Activated CD4-positive, alpha-beta T cell treated with anti-CD3 and anti-CD28 coated beads, Interleukin-2, Interleukin-6, amounts not matched to agents 100 ng/mL and 50 ng/mL, durations not matched to agents 16 hours and 8 hours (primary cell): ENCODE data around the gene RHBDD2.
"Not testable (repeated sequence)": the region's sequence is repeated elsewhere in the genome, so short reads cannot be mapped to it uniquely, and the experiment has no call there.

ENCODE experiments used
- DNase-seq: peaks from one replicate; pipeline ENCODE4 v3.0.0-alpha.2; 2020

Gene RHBDD2

DNA sequence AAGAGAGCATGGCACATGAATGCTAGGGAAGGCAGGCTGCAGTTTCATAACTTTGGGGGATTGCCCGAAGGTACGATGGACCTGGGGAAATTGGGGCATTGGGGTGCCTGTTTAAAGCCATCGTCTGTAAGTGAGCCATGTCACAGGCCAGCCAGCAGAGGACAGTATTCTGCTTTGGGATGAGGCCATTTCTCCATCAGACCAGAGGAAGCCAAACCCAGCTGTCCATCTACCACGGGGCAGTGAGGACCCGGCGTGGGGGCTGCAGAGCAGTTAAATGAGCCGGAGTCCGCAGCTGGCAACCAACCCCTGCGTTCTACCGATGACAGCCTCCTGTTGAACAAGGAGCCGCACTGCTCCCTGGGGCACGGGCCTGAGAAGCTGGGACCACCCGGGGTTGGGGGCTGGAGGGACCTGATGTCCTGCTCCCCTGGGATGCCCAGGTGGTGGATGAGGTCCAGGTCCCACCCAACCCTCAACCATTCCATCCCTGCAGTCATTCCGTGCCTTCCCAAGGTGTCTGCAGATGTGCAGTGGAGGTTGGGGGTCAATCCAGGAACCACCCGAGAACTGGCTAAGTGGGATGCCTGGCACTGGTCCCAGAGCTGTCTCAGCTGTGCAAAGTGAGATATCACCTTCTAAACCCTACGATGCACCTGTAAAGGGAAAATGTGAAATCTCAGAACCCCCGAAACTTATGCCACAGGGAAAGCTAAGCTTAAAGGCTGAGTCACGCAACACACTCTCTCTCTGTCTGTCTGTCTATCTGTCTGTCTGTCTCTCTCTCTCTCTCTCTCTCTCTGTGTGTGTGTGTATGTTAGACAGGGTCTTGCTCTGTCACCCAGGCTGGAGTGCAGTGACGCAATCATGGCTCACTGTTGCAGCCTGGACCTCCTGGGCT lies 12.1 kb upstream of the RHBDD2 start:
- peak; percentile 63 for DNase-seq

DNA sequence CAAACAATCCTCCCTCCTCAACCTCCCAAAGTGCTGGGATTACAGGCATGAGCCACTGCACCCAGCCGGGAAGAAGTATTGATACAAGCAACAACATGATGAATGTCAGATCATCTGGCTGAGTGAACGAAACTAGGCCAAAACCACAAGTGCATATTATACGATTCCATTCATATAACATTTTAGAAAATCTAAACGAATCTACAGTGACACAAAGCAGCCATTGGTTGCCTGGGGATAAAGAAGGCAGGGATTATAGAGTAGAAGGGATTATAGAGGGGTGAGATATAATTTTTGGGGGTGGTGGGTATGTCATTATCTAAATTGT lies 11.5 kb upstream of the RHBDD2 start:
- DNase-seq, result no peak

DNA sequence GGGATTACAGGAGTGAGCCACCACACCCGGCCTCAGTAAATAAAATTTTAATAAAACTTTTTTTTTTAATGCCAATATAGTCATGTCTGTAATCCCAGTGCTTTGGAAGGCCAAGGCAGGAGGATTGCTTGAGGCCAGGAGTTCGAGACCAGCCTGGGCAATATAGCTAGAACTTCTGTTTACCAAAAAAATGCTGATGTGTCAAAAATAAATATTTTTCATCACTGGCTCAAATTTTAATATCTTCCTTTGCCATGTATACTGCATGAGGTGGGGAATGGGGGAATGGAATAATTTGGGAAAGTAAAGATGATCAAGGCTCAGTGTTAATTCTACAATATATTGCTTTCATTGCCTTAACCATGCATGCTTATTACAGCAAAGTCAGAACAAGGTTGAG lies 10.7 kb upstream of the RHBDD2 start:
- no peak for DNase-seq

DNA sequence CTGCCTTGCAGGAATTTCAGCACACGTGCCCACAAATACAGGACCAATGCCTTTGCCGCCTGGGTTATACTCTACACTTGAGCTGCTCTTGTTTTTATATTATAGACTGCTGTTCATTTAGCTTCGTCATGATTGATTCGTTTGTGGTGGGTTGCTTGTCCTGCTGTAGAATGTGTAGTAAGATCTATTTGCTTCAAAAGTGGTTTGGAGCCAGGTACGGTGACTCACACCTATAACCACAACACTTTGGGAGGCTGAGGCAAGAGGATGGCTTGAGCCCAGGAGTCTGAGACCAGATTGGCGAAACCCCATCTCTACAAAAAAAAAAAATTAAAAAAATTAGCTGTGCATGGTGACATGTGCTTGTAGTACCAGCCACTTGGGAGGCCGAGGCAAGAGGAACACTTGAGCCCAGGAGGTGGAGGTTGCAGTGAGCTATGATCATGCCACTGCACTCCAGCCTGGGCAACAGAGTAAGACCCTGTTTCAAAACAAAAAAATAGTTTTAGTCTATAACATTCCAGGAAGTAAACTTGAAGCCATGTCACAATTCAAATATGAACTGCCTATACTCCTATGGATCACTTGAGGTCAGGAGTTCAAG lies 9.0 kb upstream of the RHBDD2 start:
- DNase-seq, result peak; percentile 42

DNA sequence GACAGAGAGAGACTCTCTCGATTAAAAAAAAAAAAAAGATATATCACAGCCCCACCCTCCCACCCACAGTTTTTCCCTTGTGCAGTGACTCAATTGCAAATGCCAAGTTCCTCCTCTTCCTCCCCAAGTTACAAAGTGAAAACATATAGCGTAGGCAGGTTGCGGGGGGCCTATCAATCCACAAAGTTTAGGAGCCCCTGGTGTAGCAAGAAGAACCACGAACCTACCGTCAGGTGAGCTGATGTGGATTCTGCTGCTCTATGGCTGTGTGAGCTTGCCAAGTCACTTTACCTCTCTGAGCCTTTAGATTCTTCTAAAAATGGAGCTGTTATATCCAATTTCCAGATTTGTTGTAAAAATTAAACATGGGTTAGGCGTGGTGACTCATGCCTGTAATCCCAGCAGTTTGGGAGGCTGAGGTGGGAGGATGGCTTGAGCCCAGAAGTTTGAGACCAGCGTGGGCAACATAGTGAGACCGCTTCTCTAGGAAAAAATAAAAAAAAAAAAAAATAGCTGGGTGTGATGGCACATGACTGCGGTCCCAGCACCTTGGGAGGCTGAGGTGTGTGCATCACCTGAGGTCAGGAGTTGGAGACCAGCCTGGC lies 8.2 kb upstream of the RHBDD2 start:
- peak; percentile 23 for DNase-seq

DNA sequence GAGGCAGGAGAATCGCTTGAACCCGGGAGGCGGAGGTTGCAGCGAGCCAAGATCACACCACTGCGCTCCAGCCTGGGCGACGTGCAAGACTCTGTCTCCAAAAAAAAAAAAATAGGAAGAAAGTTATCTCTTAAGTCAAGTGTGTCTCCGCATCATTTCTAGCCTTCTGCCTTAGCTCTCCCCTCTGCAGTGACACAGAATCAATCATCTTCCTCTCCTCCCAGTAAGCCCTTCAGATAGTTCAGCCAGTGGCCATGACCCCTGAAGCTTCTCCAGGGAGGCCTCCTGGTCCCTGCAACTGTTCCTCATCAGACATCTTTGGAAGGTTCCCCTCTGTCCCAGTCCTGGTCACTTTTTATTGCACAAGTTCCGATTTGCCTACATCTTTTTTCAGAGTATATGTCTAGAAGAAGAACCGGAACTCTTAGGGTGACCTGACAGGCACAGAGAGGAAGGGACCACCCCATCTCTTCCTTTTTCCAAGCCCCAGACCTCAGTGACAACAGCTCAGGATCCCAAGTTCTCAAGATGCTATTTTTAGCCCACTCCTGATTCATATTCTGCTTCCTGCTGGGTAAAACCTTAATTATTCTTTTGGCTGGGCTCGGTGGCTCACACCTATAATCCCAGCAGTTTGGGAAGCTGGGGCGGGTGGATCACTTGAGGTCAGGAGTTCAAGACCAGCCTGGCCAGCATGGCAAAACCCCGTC lies 6.6 kb upstream of the RHBDD2 start:
- DNase-seq, result no peak

DNA sequence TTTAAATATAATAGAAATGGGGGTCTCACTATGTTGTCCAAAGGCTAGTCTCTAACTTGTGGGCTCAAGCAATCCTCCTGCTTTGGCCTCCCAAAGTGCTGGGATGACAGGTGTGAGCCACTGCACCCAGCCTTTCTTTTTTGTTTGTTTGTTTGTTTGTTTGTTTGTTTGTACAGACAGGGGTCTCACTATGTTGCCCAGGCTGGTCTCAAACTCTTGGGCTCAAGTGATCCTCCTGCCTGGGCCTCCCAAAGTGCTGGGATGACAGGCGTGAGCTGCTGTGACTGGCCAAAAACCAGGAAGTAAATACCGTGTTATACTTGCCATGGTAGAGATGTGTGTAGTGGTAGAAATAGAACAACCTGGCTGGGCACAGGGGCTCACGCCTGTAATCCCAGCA lies 4.7 kb upstream of the RHBDD2 start:
- not testable (repeated sequence) for DNase-seq

DNA sequence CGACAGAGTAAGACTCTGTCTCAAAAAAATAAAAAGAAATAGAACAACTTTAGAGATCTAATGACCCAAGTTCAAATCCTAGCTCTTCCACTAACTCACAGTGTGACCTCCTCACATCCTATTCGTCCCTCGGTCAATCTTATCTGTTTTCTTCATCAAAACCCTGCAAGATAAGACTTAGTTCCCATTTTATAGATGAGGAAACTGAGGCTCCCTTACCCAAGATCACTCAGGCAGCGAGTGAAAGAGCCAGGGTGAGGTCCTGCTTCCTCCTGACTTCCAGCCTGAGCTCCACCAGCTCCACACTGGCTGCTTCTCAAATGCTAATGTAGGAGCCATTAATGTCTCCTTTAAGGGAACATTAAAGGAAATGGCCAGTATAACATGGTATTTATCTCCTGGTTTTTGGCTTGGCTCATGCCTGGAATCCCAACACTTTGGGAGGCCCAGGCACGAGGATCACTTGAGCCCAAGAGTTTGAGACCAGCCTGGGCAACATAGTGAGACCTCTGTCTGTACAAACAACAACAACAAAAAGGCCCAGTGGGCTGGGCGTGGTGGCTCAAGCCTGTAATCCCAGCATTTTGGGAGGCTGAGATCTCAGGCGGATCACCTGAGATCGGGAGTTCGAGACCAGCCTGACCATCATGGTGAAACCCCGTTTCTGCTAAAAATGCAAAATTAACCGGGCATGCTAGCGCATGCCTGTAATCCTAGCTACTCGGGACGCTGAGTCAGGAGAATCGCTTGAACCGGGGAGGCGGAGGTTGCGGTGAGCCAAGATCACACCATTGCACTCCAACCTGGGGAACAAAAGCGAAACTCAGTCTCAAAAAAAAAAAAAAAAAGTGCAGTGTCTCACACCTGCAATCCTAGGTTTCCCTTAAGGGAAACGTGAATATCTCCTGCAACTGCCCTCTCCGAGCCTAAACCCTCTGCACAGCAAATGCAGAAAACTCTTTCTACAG lies 3.4 kb upstream of the RHBDD2 start:
- DNase-seq, result no peak

DNA sequence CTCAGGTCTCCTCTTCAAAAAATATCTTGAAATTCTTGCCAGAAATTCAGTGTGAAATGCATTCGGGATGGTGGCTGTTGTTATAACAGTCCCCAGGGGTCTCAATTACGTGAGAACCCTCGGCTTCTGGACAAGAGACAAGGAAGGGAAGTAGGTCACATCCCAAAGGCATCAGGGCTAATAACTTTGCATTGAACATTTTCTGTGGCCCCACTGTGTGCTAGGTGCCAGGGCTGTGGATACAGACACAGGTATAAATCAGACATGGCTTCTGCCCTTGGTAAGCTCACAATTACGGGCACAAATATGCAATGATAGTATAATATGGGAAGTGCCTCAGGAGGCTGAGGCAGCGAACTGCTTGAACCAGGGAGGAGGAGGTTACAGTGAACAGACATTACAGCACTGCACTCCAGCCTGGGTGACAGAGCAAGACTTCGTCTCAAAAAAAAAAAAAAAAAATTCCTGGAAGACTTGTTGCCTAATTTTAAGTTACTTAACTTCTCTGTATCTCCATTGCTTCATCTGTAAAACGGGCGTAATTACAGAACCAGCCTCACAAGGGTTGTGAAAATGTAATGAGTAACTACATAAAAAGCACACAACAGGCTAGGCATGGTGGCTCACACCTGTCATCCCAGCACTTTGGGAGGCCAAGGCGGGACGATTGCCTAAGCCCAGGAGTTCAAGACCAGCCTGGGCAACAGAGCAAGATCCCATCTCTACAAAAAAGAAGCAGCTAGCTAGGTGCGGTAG lies 2.5 kb upstream of the RHBDD2 start:
- DNase-seq, result no peak

DNA sequence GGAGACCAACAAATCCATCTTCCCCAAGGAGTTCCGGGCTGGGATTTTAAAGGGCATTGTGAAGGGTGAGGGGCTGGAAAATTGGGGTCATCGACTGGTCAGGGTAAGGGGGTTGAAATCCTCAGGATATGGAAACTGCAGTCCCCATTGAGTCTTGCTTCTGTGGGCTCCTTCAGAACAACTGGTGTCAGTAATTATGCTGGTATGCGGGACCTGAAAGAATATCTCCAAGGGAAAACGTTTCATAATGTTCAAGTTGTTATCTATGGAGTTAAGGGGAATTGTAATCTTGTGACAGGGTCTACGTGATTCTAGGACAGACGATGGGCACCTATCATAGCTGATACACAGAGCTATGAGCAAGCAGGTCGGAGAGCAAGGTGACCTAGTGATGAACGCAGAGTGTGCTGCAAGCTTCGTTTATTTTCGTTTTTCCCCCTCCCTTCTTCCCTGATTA lies 494 bp upstream of the RHBDD2 start:
- no peak for DNase-seq

DNA sequence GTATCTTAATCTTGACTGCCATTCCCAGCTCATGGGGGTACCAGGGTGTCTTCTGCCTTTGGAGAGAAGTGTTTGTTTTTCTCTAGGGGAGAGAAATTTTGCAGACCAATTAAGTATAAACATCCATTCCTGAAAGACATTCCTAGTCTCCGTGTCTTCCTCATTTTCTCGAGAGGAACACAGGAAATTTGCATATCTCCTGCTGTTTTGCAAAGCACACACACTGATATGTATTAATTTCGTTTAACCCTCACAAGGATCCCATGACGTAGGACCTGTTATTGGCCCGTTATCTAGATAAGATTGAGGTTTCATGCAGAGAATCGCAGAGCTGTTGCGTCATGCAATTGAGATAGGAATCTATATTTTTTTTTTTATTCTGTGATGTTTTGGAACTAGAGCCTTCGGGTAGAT lies 944 bp downstream of the RHBDD2 start:
- DNase-seq, result peak; percentile 55

DNA sequence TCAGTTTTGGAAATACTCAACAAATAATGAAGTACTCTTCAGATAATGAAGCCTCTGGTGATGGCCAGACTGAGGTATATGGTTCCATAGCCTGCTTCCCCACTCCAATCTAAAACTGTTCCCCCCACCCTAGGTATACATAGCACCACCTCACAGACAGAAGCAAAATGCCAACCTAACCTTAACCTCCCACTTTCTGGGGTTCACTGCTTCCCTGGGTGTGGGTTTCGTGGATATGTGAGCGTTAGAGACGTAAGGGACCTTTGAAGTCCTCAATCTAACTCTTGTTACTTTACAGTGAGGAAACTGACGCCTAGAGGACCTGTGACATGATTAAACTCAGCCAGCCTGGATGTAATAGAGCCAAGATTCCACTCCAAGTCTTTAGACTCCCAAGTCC lies 1.4 kb downstream of the RHBDD2 start:
- no peak for DNase-seq

DNA sequence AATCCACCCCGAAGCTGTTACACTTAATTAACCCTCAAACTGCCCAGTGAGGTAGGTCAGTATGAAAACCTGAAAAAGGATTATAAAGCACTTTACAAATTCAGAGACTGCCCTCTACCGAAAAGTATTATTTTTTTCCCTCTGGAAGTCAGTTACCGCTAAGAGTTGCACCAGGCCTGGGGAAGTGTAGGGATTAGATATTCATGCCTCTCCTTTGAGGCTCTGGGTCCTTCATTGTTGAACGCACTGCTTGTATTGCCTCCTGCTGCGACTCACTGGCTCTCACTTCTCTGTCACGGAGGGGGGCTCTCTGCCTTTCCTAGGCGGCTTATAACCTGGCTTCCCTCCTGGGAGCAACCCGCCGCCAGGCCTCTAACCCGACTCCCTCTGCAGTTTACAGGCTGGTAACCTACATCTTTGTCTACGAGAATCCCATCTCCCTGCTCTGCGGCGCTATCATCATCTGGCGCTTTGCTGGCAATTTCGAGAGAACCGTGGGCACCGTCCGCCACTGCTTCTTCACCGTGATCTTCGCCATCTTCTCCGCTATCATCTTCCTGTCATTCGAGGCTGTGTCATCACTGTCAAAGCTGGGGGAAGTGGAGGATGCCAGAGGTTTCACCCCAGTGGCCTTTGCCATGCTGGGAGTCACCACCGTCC lies 2.7 kb downstream of the RHBDD2 start:
- no peak for DNase-seq

DNA sequence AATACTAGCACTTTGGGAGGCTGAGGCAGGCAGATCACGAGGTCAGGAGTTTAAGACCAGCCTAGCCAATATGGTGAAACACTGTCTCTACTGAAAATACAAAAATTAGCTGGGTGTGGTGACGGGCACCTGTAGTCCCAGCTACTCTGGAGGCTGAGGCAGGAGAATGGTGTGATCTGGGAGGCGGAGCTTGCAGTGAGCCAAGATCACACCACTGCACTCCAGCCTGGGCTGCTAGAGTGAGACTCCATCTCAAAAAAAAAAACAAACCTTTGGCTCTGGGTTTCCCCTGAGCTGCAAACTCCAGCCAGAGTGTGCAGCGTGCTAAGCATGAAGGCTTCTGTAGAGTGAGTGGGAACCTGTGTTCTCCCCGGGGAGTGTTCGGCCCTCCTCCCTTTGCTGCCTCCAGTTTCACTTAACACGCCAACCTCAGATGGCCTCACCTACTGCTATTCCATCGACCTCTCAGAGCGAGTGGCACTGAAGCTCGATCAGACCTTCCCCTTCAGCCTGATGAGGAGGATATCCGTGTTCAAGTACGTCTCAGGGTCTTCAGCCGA lies 4.5 kb downstream of the RHBDD2 start:
- DNase-seq, result not testable (repeated sequence)

DNA sequence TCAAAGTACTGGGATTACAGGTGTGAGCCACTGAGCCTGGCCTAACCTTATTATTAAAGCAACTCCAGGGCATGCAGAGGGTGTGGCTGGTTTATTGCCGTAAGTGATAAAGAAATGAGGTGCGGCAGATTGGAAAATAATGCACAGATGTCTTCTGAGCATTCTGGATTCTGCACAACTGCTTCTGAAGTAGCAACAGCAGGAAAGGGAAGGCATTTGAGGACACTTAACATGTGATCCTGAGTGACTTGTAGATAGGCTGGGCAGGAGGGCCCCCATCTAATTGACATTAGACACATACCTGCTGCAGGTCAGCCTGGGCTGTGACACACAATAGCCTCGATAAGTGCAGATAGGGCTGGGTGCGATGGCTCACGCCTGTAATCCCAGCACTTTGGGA lies 5.6 kb downstream of the RHBDD2 start:
- DNase-seq, result no peak

DNA sequence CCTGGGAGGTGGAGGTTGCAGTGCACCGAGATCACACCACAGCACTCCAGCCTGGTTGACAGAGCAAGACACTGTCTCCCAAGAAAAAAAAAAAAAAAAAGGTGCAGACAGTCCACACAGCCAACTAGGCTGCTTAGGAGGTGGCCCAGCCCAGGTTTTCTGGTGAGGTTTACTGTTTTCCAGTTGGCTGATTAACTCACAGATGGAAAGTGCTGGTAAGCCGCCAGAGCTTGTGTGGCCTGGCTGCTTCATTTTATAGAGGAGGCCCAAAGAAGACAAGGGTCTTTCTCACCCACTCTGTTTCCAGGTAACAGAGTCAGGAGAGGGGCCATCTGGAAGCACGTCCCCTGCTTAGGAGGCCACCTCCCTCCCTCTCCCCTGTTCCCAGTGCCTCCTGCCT lies 6.2 kb downstream of the RHBDD2 start:
- no peak for DNase-seq

DNA sequence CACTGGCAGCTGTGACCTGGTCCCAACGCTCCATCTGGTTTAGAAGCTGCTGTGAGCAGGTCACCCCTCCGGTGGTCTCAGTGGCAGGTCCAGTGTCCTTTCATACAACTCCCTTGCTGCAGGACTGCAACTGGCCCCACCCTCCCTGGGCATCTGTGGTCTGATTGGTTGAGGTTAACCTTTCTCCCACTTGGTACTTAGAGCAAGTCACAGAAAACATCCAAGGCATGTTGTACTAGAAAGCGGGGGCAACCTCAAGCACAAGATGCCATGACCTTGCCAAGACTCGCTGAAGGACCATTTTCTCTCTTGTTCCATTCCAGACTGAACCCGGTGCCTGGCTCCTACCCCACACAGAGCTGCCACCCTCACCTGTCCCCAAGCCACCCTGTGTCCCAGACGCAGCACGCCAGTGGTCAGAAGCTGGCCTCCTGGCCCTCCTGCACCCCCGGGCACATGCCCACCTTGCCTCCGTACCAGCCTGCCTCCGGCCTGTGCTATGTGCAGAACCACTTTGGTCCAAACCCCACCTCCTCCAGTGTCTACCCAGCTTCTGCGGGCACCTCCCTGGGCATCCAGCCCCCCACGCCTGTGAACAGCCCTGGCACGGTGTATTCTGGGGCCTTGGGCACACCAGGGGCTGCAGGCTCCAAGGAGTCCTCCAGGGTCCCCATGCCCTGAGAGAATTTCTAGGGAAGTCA lies 9.0 kb downstream of the RHBDD2 start:
- DNase-seq, result no peak

DNA sequence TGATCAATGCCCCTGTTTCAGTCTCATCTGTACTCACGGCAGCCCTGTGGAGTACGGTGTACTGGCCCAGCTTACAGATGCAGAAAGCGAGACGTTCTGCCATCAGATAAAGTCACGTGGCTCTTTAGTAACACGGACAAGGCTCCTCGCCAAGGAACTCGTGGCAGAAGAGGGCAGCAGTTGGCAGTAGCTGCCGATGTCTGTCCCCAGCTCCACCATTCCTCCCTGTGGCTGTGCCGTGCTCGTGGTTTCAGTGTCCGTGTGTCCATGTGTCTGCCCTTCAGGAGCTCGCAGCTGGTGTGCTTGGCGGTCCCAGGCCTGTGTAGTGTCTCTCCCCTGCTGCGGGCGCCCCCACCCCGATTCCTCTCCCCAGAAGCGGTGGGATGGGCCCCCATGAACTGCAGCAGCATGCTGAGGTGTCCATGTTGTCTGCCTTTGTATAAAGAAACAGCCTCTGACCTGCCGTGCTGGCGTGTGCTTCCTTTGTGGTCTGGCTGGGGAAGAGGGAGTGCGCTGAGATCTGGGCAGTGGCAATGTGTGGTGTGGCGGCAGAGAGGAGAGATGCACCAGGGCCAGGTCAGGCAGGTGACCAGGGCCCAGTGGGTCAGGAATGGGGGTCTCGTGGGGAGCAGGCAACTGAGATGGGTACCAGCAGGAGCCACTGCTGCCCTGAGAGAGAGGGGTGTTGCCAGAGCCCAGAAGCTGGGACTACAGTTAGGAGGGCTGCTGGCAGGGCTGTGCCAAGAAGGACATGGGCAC lies 9.8 kb downstream of the RHBDD2 start:
- no peak for DNase-seq

DNA sequence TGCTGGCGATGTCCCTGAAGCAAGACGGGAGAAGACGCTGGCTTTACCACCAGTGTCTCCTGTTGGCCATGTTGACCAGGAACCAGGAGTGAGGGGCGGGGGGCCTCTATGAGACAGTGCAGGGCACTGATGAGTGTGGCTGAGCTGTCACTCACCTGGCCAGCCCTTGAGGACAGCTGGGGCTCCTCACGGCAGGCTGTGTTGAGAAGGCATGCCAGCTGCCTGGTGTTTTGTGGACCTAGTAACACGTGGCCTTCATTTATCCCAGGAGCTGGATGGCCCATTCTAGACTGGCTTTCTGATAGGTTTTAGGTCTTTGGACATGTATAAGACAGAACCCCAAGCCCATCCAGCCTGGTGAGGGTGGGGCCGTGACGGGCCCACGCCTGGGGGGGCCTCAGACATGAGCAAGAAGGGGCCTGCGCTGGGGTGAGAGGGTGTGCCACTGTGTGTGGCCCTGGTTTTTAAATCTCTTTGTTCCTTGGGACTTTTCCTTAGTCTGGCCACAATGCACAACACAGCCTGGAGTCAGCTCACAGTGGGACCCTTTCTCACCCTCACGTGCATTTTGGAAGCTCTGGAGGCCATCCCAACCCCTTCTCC lies 10.5 kb downstream of the RHBDD2 start:
- no peak for DNase-seq
